Stimulated activated CD4-positive, alpha-beta T cell treated with anti-CD3 and anti-CD28 coated beads, Interleukin-4, amount 100 ng/mL, for 1 hour (primary cell): Measurements from ENCODE around the gene ANKRD7.
"Not testable (repeated sequence)": the region's sequence is repeated elsewhere in the genome, so short reads cannot be mapped to it uniquely, and the experiment has no call there.

Experiments
- DNase-seq: peaks from one replicate; pipeline ENCODE4 v3.0.0-alpha.2; 2020

ANKRD7 gene

GRCh38 chr7:118239014-118239413 is 14.5 kb downstream of the ANKRD7 start:
- DNase-seq, result no peak

GRCh38 chr7:118240320-118240719 is 15.8 kb downstream of the ANKRD7 start:
- DNase-seq, result not testable (repeated sequence)

GRCh38 chr7:118243695-118244094 is 19.2 kb downstream of the ANKRD7 start:
- DNase-seq, result no peak

- DNase-seq, result no peak
Observed at GRCh38 chr7:118245267-118246040, 20.9 kb downstream of the ANKRD7 start.

- no peak for DNase-seq
Observed at GRCh38 chr7:118250860-118251494, 26.5 kb downstream of the ANKRD7 start.

GRCh38 chr7:118252087-118252486 is 27.6 kb downstream of the ANKRD7 start:
- DNase-seq, result no peak

- no peak for DNase-seq
Observed at GRCh38 chr7:118259115-118259514, 34.6 kb downstream of the ANKRD7 start.

- no peak for DNase-seq
Observed at GRCh38 chr7:118264836-118265235, 40.3 kb downstream of the ANKRD7 start.

GRCh38 chr7:118280319-118281012 is 56.0 kb downstream of the ANKRD7 start:
- no peak for DNase-seq

- no peak for DNase-seq
Observed at GRCh38 chr7:118281196-118281595, 56.7 kb downstream of the ANKRD7 start.

GRCh38 chr7:118285358-118285757 is 60.9 kb downstream of the ANKRD7 start:
- no peak for DNase-seq

- no peak for DNase-seq
Observed at GRCh38 chr7:118286131-118286530, 61.6 kb downstream of the ANKRD7 start.

- no peak for DNase-seq
Observed at GRCh38 chr7:118288098-118288497, 63.6 kb downstream of the ANKRD7 start.

- no peak for DNase-seq
Observed at GRCh38 chr7:118289476-118289875, 65.0 kb downstream of the ANKRD7 start.
